Measurements from ENCODE around the gene ZNF280B.

DNA sequence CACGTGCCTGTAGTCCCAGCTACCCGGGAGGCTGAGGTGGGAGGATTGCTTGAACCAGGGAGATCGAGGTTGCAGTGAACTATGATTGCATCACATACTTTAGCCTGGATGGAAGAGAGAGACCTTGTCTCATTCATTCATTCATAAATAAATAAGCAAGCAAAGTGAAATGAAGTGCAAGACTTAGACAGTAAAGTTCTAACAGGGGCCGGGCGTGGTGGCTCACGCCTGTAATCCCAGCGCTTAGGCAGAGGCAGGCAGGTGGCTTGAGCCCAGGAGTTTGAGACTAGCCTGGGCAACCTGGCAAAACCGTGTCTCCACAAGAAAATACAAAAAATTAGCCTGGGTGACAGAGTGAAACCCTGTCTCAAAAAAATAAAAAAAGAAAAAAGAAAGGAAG, 13.1 kb upstream of the ZNF280B start:
- no peak for TF ChIP-seq CTCF (IDR thresholded peaks at IDR 0.05; ENCODE audit: low read length)
- TF ChIP-seq EZH2 (IDR thresholded peaks at IDR 0.05; ENCODE audit: borderline replicate concordance, low read length), result no peak

Measured in OCI-LY1 (cell line).